Stimulated activated CD8-positive, alpha-beta memory T cell treated with anti-CD3 and anti-CD28 coated beads, Interleukin-7, amount 100 ng/mL, for 4 hours (primary cell): ENCODE measurements around the gene RASGRP1.

Experiments
- DNase-seq, 2 donors: peaks; one replicate each; pipeline ENCODE4 v3.0.0-alpha.2; 2020; ENCODE audit warnings: low read depth in 2 of 2

Gene RASGRP1

GRCh38 chr15:38506997-38507396 is 57.6 kb downstream of the RASGRP1 start:
- DNase-seq, result no peak

- DNase-seq, result no peak
These were observed 59.7 kb downstream of the RASGRP1 start for GRCh38 chr15:38504680-38505467.

- no peak for DNase-seq
These were observed 61.1 kb downstream of the RASGRP1 start for GRCh38 chr15:38503496-38503895.

GRCh38 chr15:38499651-38500050 is 65.0 kb downstream of the RASGRP1 start:
- DNase-seq, result no peak

GRCh38 chr15:38496151-38496550 is 68.5 kb downstream of the RASGRP1 start:
- no peak for DNase-seq

- DNase-seq, result no peak
These were observed 74.2 kb downstream of the RASGRP1 start for GRCh38 chr15:38490242-38490922.

GRCh38 chr15:38487378-38487777 is 77.2 kb downstream of the RASGRP1 start:
- no peak for DNase-seq

GRCh38 chr15:38486936-38487335 is 77.7 kb downstream of the RASGRP1 start:
- DNase-seq, result no peak

- DNase-seq, result no peak
These were observed 82.0 kb downstream of the RASGRP1 start for GRCh38 chr15:38482572-38482971.

- no peak for DNase-seq
These were observed 82.9 kb downstream of the RASGRP1 start for GRCh38 chr15:38481761-38482160.

GRCh38 chr15:38481113-38481512 is 83.5 kb downstream of the RASGRP1 start:
- no peak for DNase-seq

- no peak for DNase-seq
These were observed 84.9 kb downstream of the RASGRP1 start for GRCh38 chr15:38479756-38480155.

GRCh38 chr15:38479266-38479665 is 85.3 kb downstream of the RASGRP1 start:
- DNase-seq, result no peak

GRCh38 chr15:38477637-38478036 is 87.0 kb downstream of the RASGRP1 start:
- DNase-seq, result no peak

- no peak for DNase-seq
These were observed 88.5 kb downstream of the RASGRP1 start for GRCh38 chr15:38476120-38476519.

GRCh38 chr15:38475361-38475760 is 89.3 kb downstream of the RASGRP1 start:
- DNase-seq, result no peak

GRCh38 chr15:38474155-38474757 is 90.4 kb downstream of the RASGRP1 start:
- peak in 1 of 2 donors; percentile 8 for DNase-seq

GRCh38 chr15:38471974-38472373 is 92.6 kb downstream of the RASGRP1 start:
- no peak for DNase-seq

GRCh38 chr15:38470816-38471215 is 93.8 kb downstream of the RASGRP1 start:
- DNase-seq, result no peak

GRCh38 chr15:38464675-38465074 is 99.9 kb downstream of the RASGRP1 start:
- DNase-seq, result no peak

- no peak for DNase-seq
These were observed 100.7 kb downstream of the RASGRP1 start for GRCh38 chr15:38463893-38464292.

- DNase-seq, result no peak
These were observed 103.4 kb downstream of the RASGRP1 start for GRCh38 chr15:38461066-38461833.
